Large intestine (tissue), 3 donors: ENCODE measurements around the gene RBM26. TPM values are rescaled to one million over a fixed set of nuclear protein-coding genes. Genes with fewer than 3 reads are reported as not detected.

Experiments used
- DNase-seq, 2 donors: peaks; one replicate each; pipeline versions ENCODE4 v3.0.0 to v3.0.0-alpha.2; 2013
- H3K27ac ChIP-seq: one replicate; pipeline ENCODE4 v1.5.1; 2013; ENCODE audit warnings: low read length
- H3K27me3 ChIP-seq: 2 replicates; pipeline ENCODE4 v1.6.1; 2013; ENCODE audit warnings: low read length; ENCODE audit not compliant: control insufficient read depth, insufficient read depth
- H3K36me3 ChIP-seq: 2 replicates; pipeline ENCODE4 v1.6.1; 2013; ENCODE audit warnings: low read length; ENCODE audit not compliant: control insufficient read depth, insufficient read depth
- H3K4me1 ChIP-seq: one replicate; pipeline ENCODE4 v1.6.1; 2013; ENCODE audit warnings: low read length; ENCODE audit not compliant: control insufficient read depth, insufficient read depth
- H3K4me3 ChIP-seq: one replicate; pipeline ENCODE4 v1.5.1; 2013; ENCODE audit warnings: low read length
- H3K9me3 ChIP-seq: one replicate; pipeline ENCODE4 v1.6.1; 2013; ENCODE audit warnings: mild to moderate bottlenecking, low read depth, low read length, moderate library complexity; ENCODE audit not compliant: control insufficient read depth
- WGBS: methylation state at CpG from one replicate; pipeline ENCODE4 v1.1.5; 2013; ENCODE audit warnings: low lambda C conversion rate; ENCODE audit not compliant: insufficient coverage; 5-methylcytosine and 5-hydroxymethylcytosine counted together
- polyA plus RNA-seq: library from polyadenylated mRNA; unstranded; fragments of 120-200 nt; gene quantifications from one replicate; pipeline ENCODE4 v1.2.1, GENCODE V29; 2013

The RBM26 gene
- polyA plus RNA-seq, 1 donor = 57.9 TPM

DNA sequence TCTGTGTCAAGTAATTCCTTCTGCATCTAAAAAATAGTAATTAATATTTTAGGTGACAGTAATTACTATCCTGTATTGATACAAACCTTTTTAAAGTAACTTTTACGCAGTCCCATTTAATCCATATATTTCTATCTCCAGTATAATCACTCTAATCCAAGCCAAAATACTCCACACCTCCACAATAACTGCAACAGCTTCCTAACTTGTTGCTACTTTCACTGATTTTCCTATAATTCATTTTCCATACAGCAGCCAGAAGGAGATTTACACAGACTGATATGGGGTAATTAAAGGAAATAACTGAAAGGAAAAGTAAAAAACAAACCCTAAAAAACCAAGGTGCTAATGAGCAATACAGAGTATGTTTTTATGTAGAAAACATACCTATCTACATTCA, 64.9 kb downstream of the RBM26 start:
- Histone ChIP-seq H3K4me3 (no peak overlapping the region), H3K4me1 (no peaks in the 10 kb centered on the region), H3K27me3 (no peaks in the 10 kb centered on the region), H3K27ac (no peak overlapping the region), H3K9me3 (no peaks in the 10 kb centered on the region), H3K36me3 (peaks cover 52% of the 10 kb centered on the region)
- WGBS = 100% methylated on average over 1 of the region's 1 CpG
- DNase-seq = no peak

- no peaks in the 10 kb centered on the region for H3K9me3 ChIP-seq
- no peaks in the 10 kb centered on the region for H3K27me3 ChIP-seq
- H3K4me1 ChIP-seq = no peaks in the 10 kb centered on the region
- WGBS = 100% methylated on average over 1 of the region's 2 CpGs
- H3K27ac ChIP-seq = no peak overlapping the region
- no peak overlapping the region for H3K4me3 ChIP-seq
- H3K36me3 ChIP-seq = peaks cover 54% of the 10 kb centered on the region
- no peak for DNase-seq
Observed at GRCh38 chr13:79340490-79340889, 65.6 kb downstream of the RBM26 start.

GRCh38 chr13:79338343-79338742, 67.7 kb downstream of the RBM26 start:
- H3K36me3 ChIP-seq = peaks cover 56% of the 10 kb centered on the region
- 91% methylated on average over 3 of the region's 3 CpGs for WGBS

GRCh38 chr13:79336966-79337365, 69.1 kb downstream of the RBM26 start:
- DNase-seq = no peak
- H3K4me1 ChIP-seq = no peaks in the 10 kb centered on the region
- no peak overlapping the region for H3K27ac ChIP-seq
- 100% methylated on average over 1 of the region's 12 CpGs for WGBS
- H3K36me3 ChIP-seq = peaks cover 50% of the 10 kb centered on the region
- no peaks in the 10 kb centered on the region for H3K27me3 ChIP-seq
- no peaks in the 10 kb centered on the region for H3K9me3 ChIP-seq
- H3K4me3 ChIP-seq = no peak overlapping the region

More at GRCh38 chr13:79338343-79338742, 67.7 kb downstream of the RBM26 start:
- H3K9me3 ChIP-seq = no peaks in the 10 kb centered on the region
- H3K27ac ChIP-seq = no peak overlapping the region
- no peak for DNase-seq
- no peak overlapping the region for H3K4me3 ChIP-seq
- no peaks in the 10 kb centered on the region for H3K27me3 ChIP-seq
- H3K4me1 ChIP-seq = no peaks in the 10 kb centered on the region

GRCh38 chr13:79328510-79328909, 77.5 kb downstream of the RBM26 start:
- Histone ChIP-seq H3K4me3 (no peak overlapping the region), H3K9me3 (no peaks in the 10 kb centered on the region), H3K4me1 (no peaks in the 10 kb centered on the region), H3K36me3 (peaks cover 14% of the 10 kb centered on the region), H3K27me3 (no peaks in the 10 kb centered on the region), H3K27ac (no peak overlapping the region)
- WGBS = 100% methylated on average over 1 of the region's 1 CpG
- DNase-seq = no peak

- peaks cover 23% of the 10 kb centered on the region for H3K36me3 ChIP-seq
- H3K4me1 ChIP-seq = no peaks in the 10 kb centered on the region
- no peaks in the 10 kb centered on the region for H3K27me3 ChIP-seq
- no peak for DNase-seq
- H3K9me3 ChIP-seq = no peaks in the 10 kb centered on the region
- 86% methylated on average over 1 of the region's 1 CpG for WGBS
- no peak overlapping the region for H3K4me3 ChIP-seq
- H3K27ac ChIP-seq = no peak overlapping the region
Observed at GRCh38 chr13:79320433-79320832, 85.6 kb downstream of the RBM26 start.

GRCh38 chr13:79318664-79319063, 87.4 kb downstream of the RBM26 start:
- no peak for DNase-seq
- no peaks in the 10 kb centered on the region for H3K4me1 ChIP-seq
- H3K27ac ChIP-seq = no peak overlapping the region
- H3K27me3 ChIP-seq = no peaks in the 10 kb centered on the region
- WGBS = 95% methylated on average over 4 of the region's 4 CpGs
- H3K4me3 ChIP-seq = no peak overlapping the region
- no peaks in the 10 kb centered on the region for H3K9me3 ChIP-seq
- H3K36me3 ChIP-seq = peaks cover 19% of the 10 kb centered on the region

- Histone ChIP-seq H3K9me3 (no peaks in the 10 kb centered on the region), H3K4me3 (no peak overlapping the region), H3K36me3 (peaks cover 19% of the 10 kb centered on the region), H3K4me1 (no peaks in the 10 kb centered on the region), H3K27ac (no peak overlapping the region), H3K27me3 (no peaks in the 10 kb centered on the region)
- 86% methylated on average over 1 of the region's 2 CpGs for WGBS
- no peak for DNase-seq
Observed at GRCh38 chr13:79317856-79318255, 88.2 kb downstream of the RBM26 start.

DNA sequence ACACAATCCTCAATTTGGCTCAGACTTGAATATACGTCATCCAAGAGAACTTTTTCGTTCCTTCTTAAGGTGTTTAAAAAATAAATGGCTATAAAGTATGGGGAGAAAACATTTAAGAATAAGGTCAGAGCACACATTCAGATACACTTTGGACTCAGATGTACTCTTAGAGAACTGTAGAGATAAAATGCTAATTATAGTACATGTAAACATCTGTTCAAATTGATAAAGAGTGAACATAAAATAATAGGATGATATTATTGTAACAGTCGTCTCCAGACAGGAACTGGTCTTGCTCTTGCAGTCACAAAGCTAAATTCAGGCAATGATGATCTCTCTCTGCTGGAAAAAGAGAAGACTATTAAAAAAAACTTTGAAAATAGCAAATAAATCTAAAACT, 91.4 kb downstream of the RBM26 start:
- 68% methylated on average over 3 of the region's 3 CpGs for WGBS
- Histone ChIP-seq H3K4me1 (no peaks in the 10 kb centered on the region), H3K27ac (no peak overlapping the region), H3K4me3 (no peak overlapping the region), H3K9me3 (no peaks in the 10 kb centered on the region), H3K27me3 (no peaks in the 10 kb centered on the region), H3K36me3 (peaks cover 9% of the 10 kb centered on the region)
- DNase-seq = no peak

- WGBS = no CpG with 5 or more reads among the region's 2 CpGs
- Histone ChIP-seq H3K4me1 (no peaks in the 10 kb centered on the region), H3K27me3 (no peaks in the 10 kb centered on the region), H3K27ac (no peak overlapping the region), H3K36me3 (no peaks in the 10 kb centered on the region), H3K4me3 (no peak overlapping the region), H3K9me3 (no peaks in the 10 kb centered on the region)
- DNase-seq = no peak
Observed at GRCh38 chr13:79312340-79312855, 93.7 kb downstream of the RBM26 start.

GRCh38 chr13:79311386-79311785, 94.7 kb downstream of the RBM26 start:
- no peak overlapping the region for H3K4me3 ChIP-seq
- DNase-seq = no peak
- WGBS = 90% methylated on average over 2 of the region's 3 CpGs
- no peaks in the 10 kb centered on the region for H3K9me3 ChIP-seq
- no peaks in the 10 kb centered on the region for H3K4me1 ChIP-seq
- H3K36me3 ChIP-seq = no peaks in the 10 kb centered on the region
- H3K27me3 ChIP-seq = no peaks in the 10 kb centered on the region
- no peak overlapping the region for H3K27ac ChIP-seq
